WI38 (cell line): Measurements from ENCODE around the gene SMARCAL1.

ENCODE experiments used
- H3K4me3 ChIP-seq: 2 replicates; pipeline ENCODE4 v1.5.1; 2011; ENCODE audit warnings: low read depth, mild to moderate bottlenecking, control low read depth, low read length
- TF ChIP-seq, protein P1 (sequence below): IDR thresholded peaks from 2 replicates; pipeline ENCODE4 v1.5.1; 2012; ENCODE audit warnings: low read depth, mild to moderate bottlenecking, control low read depth, low read length

The SMARCAL1 gene

DNA sequence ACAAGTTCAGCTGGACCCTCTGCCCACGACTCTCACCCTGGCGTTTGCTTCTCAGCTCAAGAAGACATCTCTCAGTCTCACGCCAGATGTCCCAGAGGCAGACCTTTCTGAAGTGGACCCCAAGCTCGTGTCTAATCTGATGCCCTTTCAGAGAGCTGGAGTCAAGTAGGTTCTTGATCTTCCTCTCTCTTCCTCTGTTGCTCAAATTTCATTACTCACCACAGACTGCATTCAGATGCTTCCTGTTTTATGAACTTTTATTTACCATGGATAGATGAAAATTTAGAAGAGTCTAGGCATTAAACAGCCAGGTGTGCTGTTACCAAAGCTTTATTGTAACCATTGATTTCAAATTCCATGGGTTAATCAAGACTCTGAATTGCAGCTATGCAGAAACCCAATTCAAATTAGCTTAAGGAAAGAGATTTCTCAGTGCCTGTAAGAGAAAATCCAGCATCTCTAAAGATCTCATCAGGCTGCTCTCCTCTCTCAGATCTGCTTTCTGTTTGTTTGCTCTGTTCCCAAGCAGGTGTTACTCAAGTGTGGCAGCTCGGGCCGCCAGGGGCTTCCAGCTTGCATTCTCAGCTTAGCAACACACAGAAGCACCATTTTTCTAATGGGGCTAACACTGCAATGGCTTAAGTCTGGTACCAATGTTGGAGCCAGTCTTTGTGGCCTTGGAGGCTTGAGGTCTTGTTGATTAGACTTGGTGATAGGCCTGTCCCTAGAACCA is 16.5 kb downstream of the SMARCAL1 start:
- H3K4me3 ChIP-seq, result no peak overlapping the region
- TF ChIP-seq, protein P1, sequence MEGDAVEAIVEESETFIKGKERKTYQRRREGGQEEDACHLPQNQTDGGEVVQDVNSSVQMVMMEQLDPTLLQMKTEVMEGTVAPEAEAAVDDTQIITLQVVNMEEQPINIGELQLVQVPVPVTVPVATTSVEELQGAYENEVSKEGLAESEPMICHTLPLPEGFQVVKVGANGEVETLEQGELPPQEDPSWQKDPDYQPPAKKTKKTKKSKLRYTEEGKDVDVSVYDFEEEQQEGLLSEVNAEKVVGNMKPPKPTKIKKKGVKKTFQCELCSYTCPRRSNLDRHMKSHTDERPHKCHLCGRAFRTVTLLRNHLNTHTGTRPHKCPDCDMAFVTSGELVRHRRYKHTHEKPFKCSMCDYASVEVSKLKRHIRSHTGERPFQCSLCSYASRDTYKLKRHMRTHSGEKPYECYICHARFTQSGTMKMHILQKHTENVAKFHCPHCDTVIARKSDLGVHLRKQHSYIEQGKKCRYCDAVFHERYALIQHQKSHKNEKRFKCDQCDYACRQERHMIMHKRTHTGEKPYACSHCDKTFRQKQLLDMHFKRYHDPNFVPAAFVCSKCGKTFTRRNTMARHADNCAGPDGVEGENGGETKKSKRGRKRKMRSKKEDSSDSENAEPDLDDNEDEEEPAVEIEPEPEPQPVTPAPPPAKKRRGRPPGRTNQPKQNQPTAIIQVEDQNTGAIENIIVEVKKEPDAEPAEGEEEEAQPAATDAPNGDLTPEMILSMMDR, result no peak

DNA sequence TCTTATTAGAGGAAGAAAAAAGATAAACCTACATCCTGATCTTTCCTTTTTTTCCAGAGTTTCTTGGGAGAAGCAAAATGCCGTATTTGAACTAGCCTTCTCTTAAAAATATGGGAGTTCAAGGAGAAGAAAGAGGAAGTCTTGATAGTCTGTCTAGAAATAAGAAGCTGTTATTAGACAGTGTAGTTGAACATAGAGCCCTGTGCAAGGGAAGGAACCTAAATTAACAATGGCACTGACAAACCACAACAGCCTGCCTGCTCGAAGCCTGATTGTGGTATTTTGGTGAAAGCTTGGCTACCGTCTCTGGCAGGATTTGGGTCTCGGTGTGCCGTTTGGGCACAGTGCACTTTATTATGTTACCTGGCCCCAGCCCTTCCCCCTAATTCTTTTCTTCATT is 17.1 kb downstream of the SMARCAL1 start:
- no peak overlapping the region for H3K4me3 ChIP-seq
- TF ChIP-seq, protein P1, result no peak

DNA sequence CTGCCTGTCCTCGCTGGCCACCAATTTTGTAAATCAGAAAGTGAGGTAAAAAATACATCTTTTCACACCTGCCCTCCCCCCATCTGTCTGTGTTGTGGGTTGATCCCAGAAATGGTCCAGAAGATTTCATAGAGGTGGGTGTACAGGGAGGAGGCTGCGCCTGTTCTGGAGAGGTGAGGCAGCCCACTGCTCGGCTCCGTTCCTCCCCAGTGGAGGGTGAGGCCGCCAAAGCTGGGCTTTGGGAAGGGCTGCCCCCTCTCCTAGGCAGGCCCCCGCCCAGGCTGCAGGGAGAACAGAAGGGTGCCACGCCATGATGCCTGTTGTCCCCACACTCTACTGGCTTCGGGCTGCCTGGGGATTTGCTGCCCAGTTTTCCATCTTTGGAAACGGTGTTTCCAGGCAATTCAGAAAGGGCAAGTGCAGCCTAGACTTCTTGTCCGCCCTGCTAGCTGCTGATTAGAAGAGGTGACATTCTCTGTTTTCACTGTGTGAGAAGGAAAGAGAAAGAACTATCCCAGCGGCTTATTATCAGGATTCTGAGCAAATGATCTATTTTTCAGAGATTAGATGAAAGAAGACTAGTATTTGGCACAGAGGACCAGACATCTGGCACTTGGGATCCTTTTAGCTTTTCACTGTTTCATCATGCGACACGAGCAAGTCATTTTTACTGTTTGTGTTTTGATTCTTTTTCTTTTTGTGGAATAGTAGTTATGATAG is 18.7 kb downstream of the SMARCAL1 start:
- no peak overlapping the region for H3K4me3 ChIP-seq
- TF ChIP-seq, protein P1, result no peak

DNA sequence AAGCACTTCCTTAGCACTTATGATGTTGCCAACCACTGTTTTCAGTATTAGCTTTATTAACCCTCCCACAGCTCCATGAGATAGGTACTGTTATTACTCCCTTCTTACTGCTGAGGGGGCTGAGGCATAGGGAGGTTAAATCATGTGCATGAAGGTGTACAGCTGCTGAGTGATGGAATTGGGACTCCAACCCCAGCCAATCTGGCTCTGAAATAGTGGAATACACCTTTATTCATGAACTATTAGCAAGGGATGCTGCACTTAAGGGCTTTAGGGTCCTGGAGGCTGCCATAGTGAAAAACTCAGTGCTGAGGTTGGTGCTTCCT is 19.2 kb downstream of the SMARCAL1 start:
- TF ChIP-seq, protein P1, result no peak
- H3K4me3 ChIP-seq, result no peak overlapping the region

DNA sequence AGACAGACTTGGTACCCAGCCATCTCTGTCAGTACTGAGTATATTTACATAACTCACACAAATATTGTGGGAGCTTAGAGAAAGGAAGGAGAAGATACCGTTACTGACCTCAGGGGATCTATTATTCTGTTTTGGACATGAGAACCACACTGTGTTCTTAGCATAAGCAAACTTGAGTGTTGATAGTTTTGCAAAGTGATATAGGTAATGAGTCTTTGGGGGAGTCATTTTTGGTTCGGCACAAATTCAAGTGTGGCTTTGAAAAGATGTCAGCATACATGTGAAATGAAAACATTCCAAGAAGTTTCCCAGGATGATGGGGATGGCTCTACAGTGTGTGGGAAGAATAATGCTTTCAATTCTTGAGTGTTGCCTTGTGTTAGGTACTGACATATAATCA is 24.1 kb downstream of the SMARCAL1 start:
- TF ChIP-seq, protein P1, result no peak

DNA sequence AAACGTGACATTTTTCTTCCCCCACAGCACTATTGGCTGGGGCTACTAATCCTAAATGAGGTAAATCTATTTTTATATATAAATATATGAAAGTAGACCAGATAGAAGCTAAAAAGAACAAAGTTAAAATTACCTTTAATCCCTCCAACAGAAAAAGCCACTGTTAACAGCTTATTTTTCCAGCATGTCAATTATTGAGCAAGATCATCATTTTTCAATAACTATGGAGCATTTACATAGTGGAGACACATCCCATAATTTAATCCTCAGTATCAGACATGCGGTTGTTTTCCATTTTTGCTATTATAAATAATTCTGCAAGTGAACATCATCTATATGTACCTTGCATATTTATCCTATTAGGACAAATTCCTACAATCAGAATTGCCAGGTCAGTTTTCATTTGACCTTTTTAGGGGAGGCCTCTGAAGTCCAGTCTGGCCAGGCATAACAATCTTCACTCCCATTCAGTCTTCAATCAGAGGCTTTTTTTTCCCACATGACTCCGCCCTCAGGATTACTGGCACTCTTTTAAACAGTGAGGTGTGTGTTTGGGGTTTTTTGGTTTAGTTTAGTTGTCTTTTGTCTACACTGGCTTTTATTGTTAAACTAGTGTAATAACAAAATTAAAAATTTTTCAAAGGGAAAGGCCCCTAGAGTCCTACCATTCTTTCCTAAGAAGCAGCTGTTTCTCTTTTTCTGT is 29.2 kb downstream of the SMARCAL1 start:
- H3K4me3 ChIP-seq, result no peak overlapping the region
- TF ChIP-seq, protein P1, result no peak

More for the DNA sequence above, 24.1 kb downstream of the SMARCAL1 start:
- no peak overlapping the region for H3K4me3 ChIP-seq

DNA sequence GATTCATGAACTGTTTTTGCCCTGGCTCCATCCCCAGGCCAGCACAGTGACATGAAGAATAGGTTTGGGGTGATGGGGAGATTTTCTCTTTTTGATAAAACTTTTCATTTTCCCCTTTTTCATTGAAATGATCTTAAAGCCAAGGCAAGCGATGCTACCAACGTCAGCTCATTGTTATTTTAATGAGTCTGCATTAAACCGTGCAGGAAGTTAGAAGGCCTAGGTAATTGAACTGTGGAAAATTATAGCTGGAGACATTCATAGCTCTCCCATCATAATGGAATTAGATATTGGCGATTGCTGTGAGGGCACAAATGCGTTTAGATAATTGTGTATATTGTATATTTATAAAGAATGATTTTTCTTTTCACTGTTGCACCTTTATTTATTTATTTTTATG is 33.2 kb downstream of the SMARCAL1 start:
- no peak overlapping the region for H3K4me3 ChIP-seq
- TF ChIP-seq, protein P1, result no peak
